Raji (cell line): ENCODE results near the gene PSMD3.

Source experiments
- POLR2A ChIP-seq: IDR thresholded peaks from 2 replicates; pipeline ENCODE4 v1.6.1; 2011; ENCODE audit warnings: low read depth, low read length, control low read depth; ENCODE audit not compliant: insufficient read depth

The PSMD3 gene

GRCh38 chr17:39972271-39972670 is 8.3 kb upstream of the PSMD3 start:
- TF ChIP-seq POLR2A, result no peak

- TF ChIP-seq POLR2A, result no peak
Observed at GRCh38 chr17:39973496-39973895, 7.1 kb upstream of the PSMD3 start.

GRCh38 chr17:39974433-39974832 is 6.2 kb upstream of the PSMD3 start:
- TF ChIP-seq POLR2A, result no peak

- TF ChIP-seq POLR2A, result no peak
Observed at GRCh38 chr17:39975801-39976200, 4.8 kb upstream of the PSMD3 start.

- no peak for TF ChIP-seq POLR2A
Observed at GRCh38 chr17:39979016-39979670, 1.5 kb upstream of the PSMD3 start.

- no peak for TF ChIP-seq POLR2A
Observed at GRCh38 chr17:39979893-39980350, 685 bp upstream of the PSMD3 start.

- TF ChIP-seq POLR2A, result no peak
Observed at GRCh38 chr17:39981207-39981741, 667 bp downstream of the PSMD3 start.

GRCh38 chr17:39981766-39982375 is 1.3 kb downstream of the PSMD3 start:
- TF ChIP-seq POLR2A, result no peak

GRCh38 chr17:39988206-39988810 is 7.7 kb downstream of the PSMD3 start:
- no peak for TF ChIP-seq POLR2A

- no peak for TF ChIP-seq POLR2A
Observed at GRCh38 chr17:39994448-39994847, 13.8 kb downstream of the PSMD3 start.

GRCh38 chr17:39995438-39995837 is 14.8 kb downstream of the PSMD3 start:
- no peak for TF ChIP-seq POLR2A

GRCh38 chr17:39996162-39996561 is 15.6 kb downstream of the PSMD3 start:
- no peak for TF ChIP-seq POLR2A

- TF ChIP-seq POLR2A, result no peak
Observed at GRCh38 chr17:39996800-39997199, 16.2 kb downstream of the PSMD3 start.

GRCh38 chr17:39997543-39997942 is 16.9 kb downstream of the PSMD3 start:
- TF ChIP-seq POLR2A, result no peak

- TF ChIP-seq POLR2A, result no peak
Observed at GRCh38 chr17:39999067-39999466, 18.5 kb downstream of the PSMD3 start.

GRCh38 chr17:40000161-40000560 is 19.6 kb downstream of the PSMD3 start:
- TF ChIP-seq POLR2A, result no peak
